ENCODE results near the gene RFX1. TPM values are rescaled to one million over a fixed set of nuclear protein-coding genes. Genes with fewer than 3 reads are reported as not detected.

Gene RFX1
- polyA plus RNA-seq, 3 donors, result 4.4 to 5.8 (median 4.4) TPM

GRCh38 chr19:13957051-13957450 is 49.1 kb downstream of the RFX1 start:
- 77 to 84% (median 83%) methylated on average over 8 of the region's 8 CpGs for WGBS, 3 donors
- H3K27ac ChIP-seq (ENCODE audit: low read depth, low read length), result no peak overlapping the region

DNA sequence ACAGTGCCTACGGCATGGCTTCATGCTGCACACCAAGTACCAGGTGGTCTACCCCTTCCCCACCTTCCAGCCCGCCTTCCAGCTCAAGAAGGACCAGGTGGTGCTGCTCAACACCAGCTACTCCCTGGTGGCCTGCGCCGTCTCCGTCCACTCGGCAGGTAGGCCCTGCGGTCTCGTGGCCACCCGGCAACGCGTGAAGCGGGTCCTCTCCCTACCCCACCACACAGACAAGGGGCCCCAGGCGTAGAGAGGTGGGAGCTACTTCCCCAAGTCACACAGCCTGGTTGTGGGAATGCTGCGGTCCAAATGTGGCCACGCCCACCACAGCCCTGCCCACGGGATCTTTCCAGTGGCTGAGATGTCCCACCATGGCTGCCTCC is 49.8 kb downstream of the RFX1 start:
- H3K27ac ChIP-seq (ENCODE audit: low read depth, low read length), result no peak overlapping the region
- 95 to 100% (median 98%) methylated on average over 16 of the region's 16 CpGs for WGBS, 3 donors

DNA sequence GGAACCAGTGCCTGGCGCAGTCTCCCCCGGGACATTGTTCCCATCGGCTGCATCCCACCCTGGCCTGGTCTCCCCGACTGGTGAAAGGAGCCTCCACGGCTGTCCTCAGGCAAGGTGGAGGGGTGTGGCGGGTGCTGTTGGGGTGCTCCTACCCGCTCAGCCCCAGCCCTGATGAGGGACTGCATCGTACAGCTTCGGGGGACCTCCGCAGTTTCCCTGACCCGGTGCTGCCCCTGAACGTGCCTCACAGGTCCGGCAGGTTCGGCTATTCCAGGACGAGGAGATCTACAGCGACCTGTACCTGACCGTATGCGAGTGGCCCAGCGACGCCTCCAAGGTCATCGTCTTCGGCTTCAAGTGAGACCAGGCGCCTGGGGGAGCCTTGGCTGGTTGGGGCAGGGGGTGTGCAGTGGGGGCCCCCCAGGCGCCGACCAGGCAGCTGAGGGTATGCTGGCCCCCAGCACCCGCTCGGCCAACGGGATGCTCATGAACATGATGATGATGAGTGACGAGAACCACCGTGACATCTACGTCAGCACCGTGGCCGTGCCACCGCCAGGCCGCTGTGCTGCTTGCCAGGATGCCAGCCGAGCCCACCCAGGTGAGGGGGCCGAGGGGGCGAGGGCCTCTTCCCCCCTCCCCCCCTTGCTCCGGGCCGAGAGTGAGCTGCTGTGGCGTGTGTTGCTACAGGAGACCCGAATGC is 50.3 kb downstream of the RFX1 start:
- H3K27ac ChIP-seq (ENCODE audit: low read depth, low read length), result no peak overlapping the region
- 90 to 95% (median 92%) methylated on average over 35 to 42 of the region's 42 CpGs for WGBS, 3 donors

- H3K27ac ChIP-seq (ENCODE audit: low read depth, low read length), result no peak overlapping the region
- WGBS, 3 donors, result 93 to 94% (median 93%) methylated on average over 15 of the region's 15 CpGs
Observed at GRCh38 chr19:13954185-13954584, 51.9 kb downstream of the RFX1 start.

GRCh38 chr19:13952931-13953531 is 53.1 kb downstream of the RFX1 start:
- no peak overlapping the region for H3K27ac ChIP-seq (ENCODE audit: low read depth, low read length)
- WGBS, 3 donors, result 4 to 11% (median 9%) methylated on average over 12 to 13 of the region's 13 CpGs

DNA sequence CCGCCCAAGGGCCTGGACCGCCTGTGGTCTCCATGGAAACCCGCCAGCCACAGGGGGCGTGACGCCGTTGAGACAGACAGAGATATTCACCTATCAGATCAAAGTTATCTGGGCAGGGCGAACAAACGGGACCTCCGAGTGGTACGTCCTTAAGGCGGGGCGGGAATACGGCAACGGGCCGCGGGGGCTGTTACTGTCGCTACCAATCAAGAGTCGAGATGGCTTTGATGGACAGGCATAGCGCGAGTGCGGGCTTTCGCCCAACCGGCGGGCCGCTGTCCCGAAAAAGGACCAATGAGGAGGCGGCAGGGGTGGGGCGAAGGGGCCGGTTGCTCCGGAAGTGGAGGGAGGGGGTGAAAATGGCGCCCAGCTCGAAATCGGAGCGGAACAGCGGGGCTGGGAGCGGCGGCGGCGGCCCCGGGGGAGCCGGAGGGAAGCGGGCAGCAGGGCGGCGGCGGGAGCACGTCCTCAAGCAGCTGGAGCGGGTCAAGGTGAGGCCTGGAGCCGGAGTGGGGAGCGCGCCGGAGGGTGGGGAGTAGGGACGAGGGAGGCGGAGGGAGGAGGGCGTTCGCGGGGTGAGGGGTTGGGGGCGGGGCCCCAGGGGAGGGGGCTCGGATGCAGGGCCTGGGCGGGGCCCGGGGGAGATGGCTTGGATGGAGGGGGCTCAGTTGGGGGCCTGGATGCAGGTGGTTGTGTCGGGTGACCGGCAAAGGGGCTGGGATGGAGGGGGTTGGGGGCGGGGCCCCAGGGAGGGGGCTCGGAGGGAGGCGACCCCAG is 53.8 kb downstream of the RFX1 start, which contains the start of gene DCAF15:
DCAF15 (plus strand) TSS at position 356 of the 777 bp plus-strand sequence; CDS start at position 360, 4 bp downstream.
- H3K27ac ChIP-seq (ENCODE audit: low read depth, low read length), result no peak within 1 kb of the TSS
- 1% methylated on average over 41 to 62 of the region's 65 CpGs for WGBS, 3 donors

GRCh38 chr19:13951799-13952153 is 54.3 kb downstream of the RFX1 start:
- WGBS, 3 donors, result 11 to 12% (median 11%) methylated on average over 20 of the region's 20 CpGs
- H3K27ac ChIP-seq (ENCODE audit: low read depth, low read length), result no peak overlapping the region

GRCh38 chr19:13951043-13951442 is 55.1 kb downstream of the RFX1 start:
- H3K27ac ChIP-seq (ENCODE audit: low read depth, low read length), result no peak overlapping the region
- 79 to 93% (median 87%) methylated on average over 2 of the region's 2 CpGs for WGBS, 3 donors

DNA sequence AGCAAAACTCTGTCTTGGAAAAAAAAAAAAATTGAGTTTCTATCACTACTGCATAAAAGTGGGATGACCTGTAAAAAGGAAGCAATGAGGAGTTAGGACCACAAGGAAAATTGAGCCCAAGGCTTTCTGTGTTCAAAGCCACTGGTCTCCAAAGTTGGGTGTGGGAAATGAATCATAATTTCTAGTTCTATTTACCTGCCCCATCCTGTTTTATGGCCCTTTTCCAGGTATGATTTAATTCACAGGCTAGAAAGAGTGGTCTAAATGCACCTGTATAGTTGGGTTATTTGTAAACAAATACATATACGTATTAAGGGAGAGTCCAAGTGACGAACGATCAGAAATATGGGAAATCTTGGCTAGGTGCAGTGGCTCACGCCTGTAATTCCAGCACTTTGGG is 59.7 kb downstream of the RFX1 start:
- WGBS, 3 donors, result 94 to 98% (median 96%) methylated on average over 4 of the region's 4 CpGs
- H3K27ac ChIP-seq (ENCODE audit: low read depth, low read length), result no peak overlapping the region

DNA sequence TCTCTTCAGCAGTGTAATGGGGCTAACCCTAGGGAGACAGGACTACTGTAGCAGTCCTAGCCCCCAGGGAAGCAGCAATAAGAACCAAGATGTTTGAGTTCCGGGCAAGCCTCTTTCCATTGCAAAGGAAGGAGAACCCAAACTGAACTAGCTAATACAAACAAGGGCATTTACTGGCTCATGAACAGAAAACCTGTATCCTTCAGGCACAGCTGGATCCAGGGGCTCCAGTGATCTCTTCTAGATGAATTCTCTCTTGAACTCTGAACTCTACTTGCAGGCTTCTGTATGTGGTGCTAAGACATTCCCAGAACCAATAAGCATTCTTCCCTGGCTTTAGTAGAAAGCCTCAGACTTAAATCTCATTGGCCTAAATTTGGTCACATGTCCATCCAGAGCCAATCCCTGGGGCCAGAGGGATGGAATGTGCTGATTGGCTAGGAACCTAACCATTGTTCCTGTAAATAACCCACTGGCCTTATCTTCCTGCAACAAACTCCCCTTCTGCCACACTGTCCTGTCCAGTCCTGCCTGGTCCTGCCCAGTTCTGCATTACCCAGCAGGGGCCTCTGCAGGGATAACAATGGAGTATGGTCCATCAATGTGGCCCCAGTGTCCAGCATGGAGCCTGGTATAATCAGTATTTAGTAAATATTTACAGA is 64.0 kb downstream of the RFX1 start:
- H3K27ac ChIP-seq (ENCODE audit: low read depth, low read length), result no peak overlapping the region
- WGBS, 3 donors, result 94 to 95% (median 95%) methylated on average over 1 of the region's 1 CpG

- WGBS, 3 donors, result 13 to 34% (median 15%) methylated on average over 12 to 21 of the region's 21 CpGs
- H3K27ac ChIP-seq (ENCODE audit: low read depth, low read length), result no peak within 1 kb of the TSS
Observed at GRCh38 chr19:13938301-13939064, 67.6 kb downstream of the RFX1 start, which contains the start of gene PODNL1. TSS of gene PODNL1 (minus strand) at chr19:13938417. CDS start at chr19:13938181, 236 bp downstream.

- no peak overlapping the region for H3K27ac ChIP-seq (ENCODE audit: low read depth, low read length)
- WGBS, 3 donors, result 11 to 19% (median 17%) methylated on average over 29 of the region's 29 CpGs
Observed at GRCh38 chr19:13937479-13938300, 68.4 kb downstream of the RFX1 start.

DNA sequence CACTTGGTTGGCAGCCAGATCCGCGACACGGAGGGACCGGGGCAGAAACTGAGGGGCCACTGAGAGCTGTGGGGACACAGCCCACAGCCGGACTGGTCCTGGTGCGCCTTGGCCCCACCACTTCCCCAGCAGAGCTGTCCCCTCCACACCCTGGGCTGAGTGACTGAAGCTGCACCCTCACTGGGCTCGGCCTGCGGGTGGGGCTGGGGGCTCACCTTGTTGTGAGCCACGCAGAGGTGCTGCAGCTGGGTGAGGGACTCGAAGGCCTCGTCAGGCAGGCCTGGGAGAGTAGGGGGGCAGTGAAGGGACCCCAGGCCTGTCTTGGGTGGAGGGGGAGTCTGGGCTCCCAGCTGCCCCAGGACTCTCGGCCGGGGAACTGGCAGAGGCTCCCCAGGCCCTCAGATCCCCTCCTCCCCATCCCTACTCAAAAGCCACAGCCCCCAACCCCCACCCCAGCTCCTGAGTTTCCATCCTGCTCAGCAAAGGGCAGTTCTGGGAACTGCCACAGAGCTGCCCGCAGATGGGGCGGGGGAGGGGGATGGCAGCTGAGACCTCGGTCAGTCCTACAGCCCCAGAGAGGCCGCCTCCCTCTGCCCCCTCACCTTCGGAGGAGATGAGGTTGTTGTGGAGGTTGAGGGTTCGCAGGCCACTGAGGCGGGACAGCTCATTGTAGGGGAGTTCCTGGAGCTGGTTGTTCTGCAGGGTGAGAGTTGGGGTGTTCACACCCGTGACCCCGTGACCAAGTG is 70.2 kb downstream of the RFX1 start:
- WGBS, 3 donors, result 60 to 79% (median 76%) methylated on average over 19 to 22 of the region's 22 CpGs
- no peak overlapping the region for H3K27ac ChIP-seq (ENCODE audit: low read depth, low read length)

- no peak overlapping the region for H3K27ac ChIP-seq (ENCODE audit: low read depth, low read length)
- 88 to 97% (median 94%) methylated on average over 2 of the region's 2 CpGs for WGBS, 3 donors
Observed at GRCh38 chr19:13934785-13935109, 71.4 kb downstream of the RFX1 start.

DNA sequence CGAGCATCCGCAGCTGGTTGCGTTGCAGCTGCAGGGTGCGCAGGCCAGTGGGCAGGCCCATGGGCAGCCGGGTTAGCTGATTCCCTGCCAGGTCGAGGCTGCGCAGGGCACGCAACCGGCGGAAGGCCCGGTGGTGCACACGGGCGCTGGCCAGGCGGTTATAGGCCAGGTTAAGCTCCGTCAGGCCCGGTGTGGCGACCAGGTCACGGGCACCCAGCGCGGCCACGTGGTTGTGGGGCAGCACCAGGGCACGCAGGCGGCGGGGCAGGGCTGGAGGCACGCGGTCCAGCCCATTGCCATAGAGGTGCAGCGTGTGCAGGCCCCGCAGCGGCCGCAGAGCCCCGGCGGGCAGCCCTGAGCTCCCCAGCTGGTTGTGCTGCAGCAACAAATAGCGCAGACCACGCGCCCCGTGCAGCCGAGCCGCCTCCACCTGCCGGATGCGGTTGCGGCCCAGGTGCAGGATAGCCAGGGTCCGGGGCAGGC is 73.2 kb downstream of the RFX1 start:
- 80 to 90% (median 89%) methylated on average over 39 to 42 of the region's 42 CpGs for WGBS, 3 donors
- H3K27ac ChIP-seq (ENCODE audit: low read depth, low read length), result no peak overlapping the region

GRCh38 chr19:13932149-13932637 is 73.9 kb downstream of the RFX1 start:
- no peak overlapping the region for H3K27ac ChIP-seq (ENCODE audit: low read depth, low read length)
- WGBS, 3 donors, result 88 to 95% (median 91%) methylated on average over 6 of the region's 6 CpGs
